HG02884 (cell line): Measurements from ENCODE around the gene CCDC116.
"Not testable (repeated sequence)": the region's sequence is repeated elsewhere in the genome, so short reads cannot be mapped to it uniquely, and the experiment has no call there.

Source experiments
- ATAC-seq: cut with Tn5 transposase; IDR thresholded peaks from one replicate; pipeline ENCODE4 v1.9.1; 2021; ENCODE audit warnings: mild to moderate bottlenecking, moderate library complexity; ENCODE audit not compliant: unreplicated experiment

Gene CCDC116

GRCh38 chr22:21651521-21652009 is 19.0 kb downstream of the CCDC116 start:
- ATAC-seq: peak; percentile 19

GRCh38 chr22:21652010-21652546 is 19.5 kb downstream of the CCDC116 start:
- peak; percentile 89 for ATAC-seq

GRCh38 chr22:21652547-21653545 is 20.3 kb downstream of the CCDC116 start:
- no peak for ATAC-seq

- no peak for ATAC-seq
Measured at GRCh38 chr22:21657020-21657359, 24.4 kb downstream of the CCDC116 start.

GRCh38 chr22:21657360-21658032 is 24.9 kb downstream of the CCDC116 start:
- ATAC-seq: no peak

- ATAC-seq: no peak
Measured at GRCh38 chr22:21659864-21660525, 27.4 kb downstream of the CCDC116 start.

GRCh38 chr22:21660904-21661303 is 28.3 kb downstream of the CCDC116 start:
- no peak for ATAC-seq

GRCh38 chr22:21661991-21662390 is 29.4 kb downstream of the CCDC116 start:
- ATAC-seq: no peak

GRCh38 chr22:21663738-21664137 is 31.2 kb downstream of the CCDC116 start:
- ATAC-seq: no peak

GRCh38 chr22:21665047-21665851 is 32.7 kb downstream of the CCDC116 start:
- ATAC-seq: no peak

- no peak for ATAC-seq
Measured at GRCh38 chr22:21666786-21667185, 34.2 kb downstream of the CCDC116 start.

GRCh38 chr22:21669026-21669425 is 36.5 kb downstream of the CCDC116 start:
- no peak for ATAC-seq

GRCh38 chr22:21672107-21672629 is 39.6 kb downstream of the CCDC116 start:
- ATAC-seq: no peak

- no peak for ATAC-seq
Measured at GRCh38 chr22:21673534-21674321, 41.2 kb downstream of the CCDC116 start.

GRCh38 chr22:21674638-21675245 is 42.2 kb downstream of the CCDC116 start:
- ATAC-seq: no peak

GRCh38 chr22:21677606-21678443 is 45.3 kb downstream of the CCDC116 start:
- no peak for ATAC-seq

- ATAC-seq: not testable (repeated sequence)
Measured at GRCh38 chr22:21678842-21679241, 46.3 kb downstream of the CCDC116 start.

- no peak for ATAC-seq
Measured at GRCh38 chr22:21679383-21679782, 46.8 kb downstream of the CCDC116 start.
